DMS79 treated with DMSO at 0.1 percent for 48 hours (cell line): ENCODE results near the gene PACS1.
"Not testable (repeated sequence)": the region's sequence is repeated elsewhere in the genome, so short reads cannot be mapped to it uniquely, and the experiment has no call there.

ENCODE experiments used
- DNase-seq: peaks from one replicate; lab custom pipeline; 2025; lab: John Stamatoyannopoulos, UW

The PACS1 gene

GRCh38 chr11:66069715-66070603, at the start of gene PACS1:
PACS1 (plus strand) TSS chr11:66070272; CDS start chr11:66070487, 215 bp downstream.
- peak; percentile 18 for DNase-seq

- no peak for DNase-seq
These were observed 49.3 kb upstream of the PACS1 start for GRCh38 chr11:66020618-66021357.

GRCh38 chr11:66022401-66023185, 47.5 kb upstream of the PACS1 start:
- peak; percentile 68 for DNase-seq

- DNase-seq, result not testable (repeated sequence)
These were observed 47.0 kb upstream of the PACS1 start for GRCh38 chr11:66023186-66023440.

- DNase-seq, result no peak
These were observed 44.0 kb upstream of the PACS1 start, which contains the start of gene CATSPER1 for GRCh38 chr11:66026017-66026529. CATSPER1 (minus strand) TSS chr11:66026479; CDS start chr11:66026379, 100 bp downstream.

- no peak for DNase-seq
These were observed 36.9 kb upstream of the PACS1 start for GRCh38 chr11:66032957-66033735.

- peak; percentile 34 for DNase-seq
These were observed 34.3 kb upstream of the PACS1 start for GRCh38 chr11:66035653-66036333.

- no peak for DNase-seq
These were observed 33.8 kb upstream of the PACS1 start for GRCh38 chr11:66036334-66036710.

- DNase-seq, result no peak
These were observed 32.7 kb upstream of the PACS1 start for GRCh38 chr11:66037327-66037726.

GRCh38 chr11:66039765-66040164, 30.3 kb upstream of the PACS1 start:
- no peak for DNase-seq

- DNase-seq, result no peak
These were observed 27.7 kb upstream of the PACS1 start for GRCh38 chr11:66042227-66042995.

- no peak for DNase-seq
These were observed 26.8 kb upstream of the PACS1 start for GRCh38 chr11:66042996-66043906.

- no peak for DNase-seq
These were observed 25.3 kb upstream of the PACS1 start for GRCh38 chr11:66044757-66045156.

- no peak for DNase-seq
These were observed 24.9 kb upstream of the PACS1 start for GRCh38 chr11:66045177-66045639.

- DNase-seq, result no peak
These were observed 23.2 kb upstream of the PACS1 start for GRCh38 chr11:66046901-66047300.

- DNase-seq, result no peak
These were observed 22.3 kb upstream of the PACS1 start for GRCh38 chr11:66047541-66048365.

GRCh38 chr11:66048547-66049323, 21.3 kb upstream of the PACS1 start, which contains the start of gene GAL3ST3:
GAL3ST3 (minus strand) TSS chr11:66049161; CDS start chr11:66045415, 3,746 bp downstream.
- DNase-seq, result peak; percentile 28
